GM12878 (cell line): Measurements from ENCODE around the gene SEC16A. TPM values are rescaled to one million over a fixed set of nuclear protein-coding genes. Genes with fewer than 3 reads are reported as not detected.

Source experiments
- ATAC-seq: fragments of 200-7000 bp; cut with Tn5 transposase; 3 replicates; pipeline ENCODE4 v1.9.1; 2020; ENCODE audit warnings: mild to moderate bottlenecking, moderate library complexity
- BruUV-seq: library from RNA; stranded (reverse); fragments of 400-500 nt; replicated peaks from 2 replicates; lab custom pipeline; 2021; lab: Mats Ljungman, UMichigan
- CTCF ChIA-PET: fragments of 300-600 bp; sonication (Branson Sonifier 250); formaldehyde crosslinking; extraction: SDS; loops from one replicate; lab custom pipeline; 2021; ENCODE audit warnings: inconsistent platforms; lab: Yijun Ruan, JAX
- POLR2A ChIA-PET: fragments of 350-600 bp; formaldehyde crosslinking; extraction: SDS; loops from one replicate; lab custom pipeline; 2021; ENCODE audit warnings: inconsistent platforms; lab: Charles Lee
- RAD21 ChIA-PET: fragments of 300-600 bp; sonication (Branson Sonifier 250); formaldehyde crosslinking; loops from one replicate; lab custom pipeline; 2023; ENCODE audit warnings: antibody characterized with exemption; ENCODE audit not compliant: unreplicated experiment; lab: Charles Lee
- SMC1A ChIA-PET: fragments of 300-600 bp; sonication (Branson Sonifier 250); formaldehyde crosslinking; loops from one replicate; lab custom pipeline; 2023; ENCODE audit not compliant: unreplicated experiment, uncharacterized antibody; lab: Charles Lee
- DNase-seq: peaks from one replicate; pipeline ENCODE4 v3.0.0-alpha.2; 2011; ENCODE audit warnings: low read depth, low spot score
- FAIRE-seq: peaks from 3 replicates; lab custom pipeline; 2011; peaks lifted over from hg19 to GRCh38; lab: Jason Lieb, UNC
- H2AFZ ChIP-seq: 2 replicates; pipeline ENCODE4 v1.6.0; 2011; ENCODE audit warnings: low read depth, low read length, control low read depth; ENCODE audit not compliant: control insufficient read depth
- H3K27ac ChIP-seq: 2 replicates; pipeline ENCODE4 v1.5.1; 2011; ENCODE audit warnings: control low read depth; ENCODE audit not compliant: control insufficient read depth, insufficient read depth
- H3K27me3 ChIP-seq, 2 experiments: replicated peaks in 1 of 2; 2 replicates each; pipeline versions ENCODE4 v1.6.0 to v1.6.1; 2011; ENCODE audit warnings: low read length in 1 of 2; ENCODE audit not compliant: control insufficient read depth in 2 of 2, insufficient read depth in 2 of 2
- H3K36me3 ChIP-seq, 2 experiments: 2 replicates each; pipeline ENCODE4 v1.5.1; 2011; ENCODE audit warnings: low read length in 1 of 2; ENCODE audit not compliant: control insufficient read depth in 2 of 2, insufficient read depth in 2 of 2
- H3K4me1 ChIP-seq: 2 replicates; pipeline ENCODE4 v1.6.1; 2011; ENCODE audit warnings: mild to moderate bottlenecking, low read length, moderate library complexity, mixed read lengths; ENCODE audit not compliant: control insufficient read depth, insufficient read depth
- H3K4me2 ChIP-seq: 2 replicates; pipeline ENCODE4 v1.6.0; 2011; ENCODE audit warnings: control low read depth; ENCODE audit not compliant: control insufficient read depth, insufficient read depth
- H3K4me3 ChIP-seq: fragments of 200-600 bp; sonication (generic); 2 replicates; pipeline ENCODE4 v1.5.1; 2016
- H3K79me2 ChIP-seq: 2 replicates; pipeline ENCODE4 v1.6.0; 2011; ENCODE audit warnings: low read length; ENCODE audit not compliant: control insufficient read depth, insufficient read depth
- H3K9ac ChIP-seq: 2 replicates; pipeline ENCODE4 v1.8.0; 2011; ENCODE audit warnings: low read length, control low read depth, mixed read lengths; ENCODE audit not compliant: control insufficient read depth, insufficient read depth
- H3K9me3 ChIP-seq: replicated peaks from 3 replicates; pipeline ENCODE4 v1.5.1; 2011; ENCODE audit warnings: mild to moderate bottlenecking, low read length; ENCODE audit not compliant: control insufficient read depth, insufficient read depth
- H4K20me1 ChIP-seq: 2 replicates; pipeline ENCODE4 v1.6.0; 2011; ENCODE audit not compliant: control insufficient read depth, insufficient read depth
- ATF7 ChIP-seq: fragments of 450-650 bp; IDR thresholded peaks from 2 replicates; pipeline ENCODE4 v1.6.1; 2016; ENCODE audit warnings: low read depth, mild to moderate bottlenecking
- CBX5 ChIP-seq: sonication (generic); IDR thresholded peaks from 2 replicates; pipeline ENCODE4 v1.6.1; 2016; ENCODE audit warnings: low read depth, moderate library complexity, mild to moderate bottlenecking, inconsistent platforms
- FOXM1 ChIP-seq: IDR thresholded peaks from 2 replicates; pipeline ENCODE4 v1.6.1; 2012; ENCODE audit warnings: low read depth, mild to moderate bottlenecking, inconsistent platforms, low read length, moderate library complexity
- MTA2 ChIP-seq: fragments of 450-650 bp; IDR thresholded peaks from 2 replicates; pipeline ENCODE4 v1.6.1; 2016; ENCODE audit warnings: low read depth, mild to moderate bottlenecking, moderate library complexity
- POU2F2 ChIP-seq: IDR thresholded peaks from 3 replicates; pipeline ENCODE4 v1.6.1; 2011; ENCODE audit warnings: low read depth, mild to moderate bottlenecking, low read length, borderline replicate concordance
- SREBF2 ChIP-seq: IDR thresholded peaks from 2 replicates; pipeline ENCODE4 v1.6.1; 2012; ENCODE audit warnings: mild to moderate bottlenecking, low read length
- TBL1XR1 ChIP-seq: IDR thresholded peaks from 2 replicates; pipeline ENCODE4 v1.6.1; 2012; ENCODE audit warnings: low read depth, low read length, improper control_type of control experiment
- TCF12 ChIP-seq: IDR thresholded peaks from 2 replicates; pipeline ENCODE4 v1.6.1; 2011; ENCODE audit warnings: low read depth, mild to moderate bottlenecking, low read length
- WGBS: methylation state at CpG from one replicate; pipeline ENCODE4 v1.1.6; 2016; ENCODE audit warnings: low lambda C conversion rate; ENCODE audit not compliant: insufficient replicate concordance, insufficient coverage; ENCODE audit errors: missing lambda C conversion rate; 5-methylcytosine and 5-hydroxymethylcytosine counted together
- in situ Hi-C: fragments of 300-500 bp; cut with MboI; formaldehyde crosslinking; loops from 9 replicates; pipeline ENCODE4 v1.14.3; 2018; ENCODE audit warnings: mixed read lengths
- intact Hi-C: fragments of 100-400 bp; cut with micrococcal nuclease; formaldehyde crosslinking; loops from one replicate; pipeline ENCODE4 v1.14.2; 2022; ENCODE audit not compliant: unreplicated experiment
- polyA plus RNA-seq, 11 experiments: library from polyadenylated mRNA; depleted of rRNA in 4 of 11; unstranded in 6 of 11; stranded (reverse) in 5 of 11; fragments of >200 nt; fragmentation: Nextera tagmentation in 4 of 11; fragmentation: Illumina TruSeq in 1 of 11; extraction: Ambion mirVana in 4 of 11; extraction: Trizol in 1 of 11; gene quantifications; 1 replicate in 1 of 11; 2 replicates in 10 of 11; pipeline versions ENCODE4 v1.2.1 to v1.2.3, GENCODE V29; 2011 to 2016; ENCODE audit warnings: inconsistent platforms in 2 of 11, missing spikeins in 2 of 11, low read depth in 1 of 11
- total RNA-seq, 4 experiments: library from RNA; depleted of rRNA in 3 of 4; stranded (reverse); fragments of >200 nt in 3 of 4; fragmentation: Illumina TruSeq in 1 of 4; extraction: Trizol in 1 of 4; gene quantifications; 2 replicates each; pipeline versions ENCODE4 v1.2.1 to v1.2.3, GENCODE V29; 2013 to 2021

Gene SEC16A
- total and polyA plus RNA-seq, 10 of the 15 experiments (the other 5 are each of a cell fraction or from before 2014, with no cell fraction given): 9.9 to 59.1 (median 21.7) TPM

DNA sequence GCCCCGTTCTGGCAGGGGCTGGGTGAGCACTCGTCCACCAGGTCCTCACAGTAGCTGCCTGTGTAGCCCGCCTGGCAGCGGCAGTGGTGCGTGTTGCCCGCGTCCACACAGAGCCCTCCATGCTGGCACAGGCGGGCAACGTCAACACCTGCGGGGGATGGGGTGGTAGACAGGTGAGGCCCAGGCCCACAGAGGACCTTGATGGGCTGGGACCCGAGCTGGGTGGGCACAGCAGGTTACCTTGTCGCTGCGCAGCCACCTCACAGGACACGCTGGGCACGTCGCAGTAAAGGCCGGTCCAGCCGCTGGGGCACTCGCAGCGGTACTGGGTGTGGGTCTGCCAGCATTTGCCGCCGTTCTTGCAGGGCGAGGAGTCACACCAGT lies 25.1 kb upstream of the SEC16A start:
- H3K27ac ChIP-seq: no peak overlapping the region
- H4K20me1 ChIP-seq: no peaks in the 10 kb centered on the region
- SMC1A ChIA-PET: no interaction called here
- H3K4me2 ChIP-seq: no peak overlapping the region
- POLR2A ChIA-PET: no interaction called here
- ATAC-seq (no peak), FAIRE-seq (no peak), DNase-seq (no peak)
- RAD21 ChIA-PET: no interaction called here
- H2AFZ ChIP-seq: no peak overlapping the region
- CTCF ChIA-PET: interaction anchor here (1.0 kb wide), 1 partner anchor 23 kb away, joined by 3 read pairs; no protein-coding TSS in a partner anchor
- TF ChIP-seq ATF7 (no peak), SREBF2 (no peak), CBX5 (no peak), MTA2 (no peak), POU2F2 (no peak), FOXM1 (no peak), TBL1XR1 (no peak), TCF12 (no peak)
- no peak overlapping the region for H3K4me3 ChIP-seq
- no peaks in the 10 kb centered on the region for H3K9me3 ChIP-seq
- H3K36me3 ChIP-seq: peaks cover 2 to 64% of the 10 kb centered on the region in 2 experiments; a peak in 3 of 4 replicates
- WGBS: 97% methylated on average over 23 of the region's 23 CpGs
- H3K9ac ChIP-seq: no peak overlapping the region
- H3K79me2 ChIP-seq: no peaks in the 10 kb centered on the region
- intact Hi-C loops: no loop called here
- in situ Hi-C loops: no loop called here
- no peaks in the 10 kb centered on the region for H3K27me3 ChIP-seq
- no peaks in the 10 kb centered on the region for H3K4me1 ChIP-seq
- BruUV-seq: no TSS peak
